NCI-H526 (cell line): ENCODE data around the gene NR5A2.
"Not testable (repeated sequence)": the region's sequence is repeated elsewhere in the genome, so short reads cannot be mapped to it uniquely, and the experiment has no call there.

Source experiments
- DNase-seq, 2 experiments: peaks; one replicate each; lab custom pipeline; 2025; lab: John Stamatoyannopoulos, UW

The NR5A2 gene

DNA sequence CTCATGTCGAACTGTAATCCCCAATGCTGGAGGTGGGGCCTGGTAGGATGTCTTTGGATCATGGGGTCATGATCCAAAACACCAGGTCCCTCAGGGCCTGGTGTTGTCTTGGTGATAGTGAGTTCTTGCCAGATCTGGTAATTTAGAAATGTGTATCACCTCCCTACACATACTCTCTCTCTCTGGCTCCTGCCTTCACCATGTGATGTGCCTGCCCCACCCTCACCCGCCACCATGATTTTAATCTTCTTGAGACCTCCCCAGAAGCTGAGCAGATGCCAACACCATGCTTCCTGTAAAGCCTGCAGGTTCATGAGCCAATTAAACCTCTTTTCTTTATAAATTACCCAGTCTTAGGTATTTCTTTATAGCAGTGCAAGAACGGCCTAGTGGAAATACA, 136.4 kb downstream of the NR5A2 start:
- DNase-seq, result no peak

DNA sequence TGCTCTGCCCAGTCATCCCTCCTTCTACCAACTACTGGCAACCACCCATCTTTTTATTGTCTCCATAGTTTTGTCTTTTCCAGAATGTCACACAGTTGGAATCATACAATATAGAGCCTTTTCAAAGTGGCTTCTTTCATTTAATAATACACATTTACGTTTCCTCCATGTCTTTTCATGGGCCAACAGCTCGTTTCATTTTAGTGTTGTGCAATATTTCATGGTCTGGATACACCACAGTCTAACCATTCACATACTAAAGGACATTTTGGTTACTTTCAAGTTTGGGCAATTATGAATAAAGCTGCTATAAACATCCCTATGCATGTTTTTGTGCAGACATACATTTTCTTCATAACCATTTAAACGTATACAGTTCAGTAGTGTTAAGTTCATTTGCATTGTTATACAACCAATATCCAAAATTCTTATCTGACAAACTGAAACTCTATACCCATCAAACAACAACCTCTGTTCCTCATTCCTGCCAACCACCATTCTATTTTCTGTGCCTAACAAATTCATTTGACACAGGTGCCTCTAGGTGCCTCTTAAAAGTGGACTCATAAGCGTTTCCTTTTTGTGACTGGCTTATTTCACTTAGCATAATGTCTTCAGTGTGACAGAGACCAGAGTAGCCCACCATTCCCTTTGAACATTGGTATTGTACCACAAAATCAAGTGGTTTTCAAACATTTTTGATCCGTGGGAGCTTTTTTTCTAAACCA, 138.1 kb downstream of the NR5A2 start:
- DNase-seq, result no peak

DNA sequence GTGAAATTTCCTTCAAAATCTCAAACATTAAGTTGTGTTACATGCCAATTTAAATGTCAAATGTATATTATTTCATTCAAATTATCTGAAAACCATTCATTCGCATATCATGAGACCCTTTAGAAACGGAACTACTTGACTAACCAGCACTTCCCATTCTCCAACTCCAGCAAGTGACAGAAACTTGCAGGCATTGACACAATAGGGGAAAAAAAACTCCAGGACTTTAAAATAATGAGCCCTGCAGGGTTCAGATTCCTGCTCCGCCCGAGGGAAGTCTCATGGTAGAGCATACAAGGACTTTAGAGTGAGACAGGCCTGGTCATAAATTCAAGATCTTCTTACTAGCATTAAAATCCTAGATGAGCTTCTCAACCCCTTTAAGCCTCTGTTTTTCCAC, 138.9 kb downstream of the NR5A2 start:
- no peak for DNase-seq

GRCh38 chr1:200168926-200169325, 141.4 kb downstream of the NR5A2 start:
- DNase-seq, result no peak

DNA sequence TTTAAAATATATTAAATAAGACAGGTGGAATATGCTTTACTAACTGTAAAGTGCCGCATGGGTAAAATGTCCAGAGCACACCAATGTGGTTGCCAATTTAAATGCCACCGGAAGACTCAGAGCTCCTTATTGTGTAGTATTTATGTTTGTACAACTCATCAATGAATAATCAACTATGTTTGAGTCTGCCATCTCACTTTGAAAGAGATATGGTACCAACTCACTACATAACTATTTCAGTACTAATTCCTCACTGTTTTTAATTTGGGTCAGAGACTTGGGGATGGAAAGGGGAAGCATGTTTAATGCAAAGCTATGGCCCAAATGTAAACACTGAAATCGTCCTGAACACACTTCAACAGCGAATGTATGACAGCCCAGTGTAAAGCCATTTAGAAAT, 144.8 kb downstream of the NR5A2 start:
- DNase-seq, result no peak

DNA sequence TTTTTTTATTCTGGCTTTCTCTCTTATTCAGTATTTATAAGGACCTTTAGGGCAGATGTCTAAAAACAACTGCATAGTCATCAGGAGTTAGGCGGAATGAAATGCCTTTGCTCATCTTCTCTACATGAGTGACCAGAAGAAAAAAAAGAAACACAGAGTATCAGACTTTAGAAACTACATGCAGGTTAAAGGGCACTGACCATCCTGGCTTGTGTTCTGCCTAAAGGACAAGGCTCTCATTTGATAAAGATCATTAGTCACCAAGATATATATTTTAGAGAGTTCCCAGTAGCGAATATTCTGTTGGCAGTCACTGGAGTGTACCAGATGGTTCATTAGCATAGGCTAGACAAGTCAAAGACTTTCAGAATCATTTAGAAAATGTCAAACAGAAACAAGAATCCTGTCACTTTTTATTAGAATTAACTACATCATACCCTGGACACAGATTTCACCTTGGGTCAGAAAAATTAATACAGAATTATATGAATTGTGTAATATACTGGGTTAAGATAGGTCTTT, 145.6 kb downstream of the NR5A2 start:
- DNase-seq, result no peak

DNA sequence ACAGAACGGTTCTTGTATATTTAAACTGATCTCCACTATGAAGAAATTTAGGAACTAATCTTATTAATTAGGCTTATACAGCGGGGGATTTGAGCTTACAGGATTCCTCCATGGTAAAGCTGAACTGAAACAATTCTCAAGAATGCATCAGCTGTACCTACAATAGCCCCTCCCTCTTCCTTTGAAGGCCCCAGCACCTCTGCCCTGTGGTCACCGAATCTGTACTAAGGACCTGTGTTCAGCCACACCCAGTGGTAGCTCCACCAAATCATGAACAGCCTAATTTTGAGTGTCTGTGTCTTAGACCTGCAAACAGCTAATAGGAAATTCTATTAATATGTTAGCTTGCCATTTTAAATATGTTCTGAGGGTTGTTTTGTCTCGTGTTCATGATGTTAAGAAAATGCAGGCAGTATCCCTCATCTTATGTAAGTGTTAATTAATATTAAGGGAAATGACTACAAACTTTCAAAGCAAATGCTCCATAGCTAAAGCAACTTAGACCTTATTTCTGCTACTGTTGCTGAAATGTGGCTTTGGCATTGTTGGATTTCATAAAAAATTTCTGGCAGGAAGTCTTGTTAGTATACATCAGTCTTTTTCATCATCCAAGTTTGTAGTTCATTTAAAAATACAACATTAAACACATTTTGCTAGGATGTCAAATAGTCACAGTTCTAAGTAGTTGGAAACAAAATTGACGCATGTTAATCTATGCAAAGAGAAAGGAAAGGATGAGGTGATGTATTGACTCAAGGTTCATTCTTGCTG, 147.2 kb downstream of the NR5A2 start:
- no peak for DNase-seq

DNA sequence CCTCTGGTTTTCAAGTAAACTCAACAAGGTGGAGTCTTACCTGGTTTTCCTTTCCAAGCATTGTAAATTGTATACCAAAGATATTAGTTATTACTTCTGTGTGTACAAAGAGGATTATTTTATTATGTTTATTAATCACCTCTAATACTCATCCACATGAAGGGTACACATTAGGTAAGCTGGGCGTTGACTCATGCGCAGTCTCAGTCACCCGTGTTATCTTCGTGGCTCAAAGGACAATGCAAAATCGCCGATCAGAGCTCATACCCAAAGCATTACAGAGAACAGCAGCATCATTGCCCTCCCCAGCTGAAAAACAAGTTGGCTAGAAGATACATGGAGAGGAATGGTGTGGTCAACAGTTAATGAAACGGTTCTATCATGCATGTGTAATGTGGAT, 148.7 kb downstream of the NR5A2 start:
- no peak for DNase-seq

DNA sequence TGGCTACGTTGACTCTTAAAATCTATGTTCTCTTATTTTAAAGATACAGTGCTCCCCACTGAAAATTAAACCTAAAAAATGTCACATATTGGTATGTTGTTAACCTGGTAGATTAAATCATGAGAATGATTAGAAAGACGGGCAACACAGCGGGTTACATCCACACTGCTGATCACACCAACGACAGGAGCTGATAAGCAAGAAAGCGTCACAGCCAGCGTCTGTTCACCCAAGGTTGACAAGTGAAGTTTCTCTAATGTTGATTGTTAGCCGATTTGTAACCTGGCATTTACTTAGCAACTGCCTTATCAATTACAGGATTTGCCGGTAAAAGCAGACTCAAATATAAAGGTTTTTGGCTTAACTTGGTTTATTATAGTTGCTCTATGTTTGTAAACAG, 149.3 kb downstream of the NR5A2 start:
- DNase-seq, result no peak

DNA sequence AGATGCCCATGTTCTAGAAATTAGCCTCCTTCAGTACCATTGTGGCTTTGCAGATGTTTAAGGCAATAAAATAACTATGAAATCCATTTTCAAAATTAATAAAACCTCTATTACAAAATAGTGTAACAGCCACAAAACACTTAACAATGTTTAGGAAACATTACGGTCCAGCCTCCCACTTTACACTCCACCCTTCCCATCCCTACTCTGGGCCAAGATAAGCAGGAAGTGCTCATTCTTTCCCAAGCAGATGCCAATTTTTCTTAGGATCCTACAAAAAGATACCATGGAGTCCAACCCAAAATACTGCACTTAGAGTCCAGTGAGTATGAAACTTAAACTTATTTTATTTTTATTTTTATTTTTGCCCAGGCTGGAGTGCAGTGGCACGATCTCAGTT, 150.8 kb downstream of the NR5A2 start:
- DNase-seq, result no peak

DNA sequence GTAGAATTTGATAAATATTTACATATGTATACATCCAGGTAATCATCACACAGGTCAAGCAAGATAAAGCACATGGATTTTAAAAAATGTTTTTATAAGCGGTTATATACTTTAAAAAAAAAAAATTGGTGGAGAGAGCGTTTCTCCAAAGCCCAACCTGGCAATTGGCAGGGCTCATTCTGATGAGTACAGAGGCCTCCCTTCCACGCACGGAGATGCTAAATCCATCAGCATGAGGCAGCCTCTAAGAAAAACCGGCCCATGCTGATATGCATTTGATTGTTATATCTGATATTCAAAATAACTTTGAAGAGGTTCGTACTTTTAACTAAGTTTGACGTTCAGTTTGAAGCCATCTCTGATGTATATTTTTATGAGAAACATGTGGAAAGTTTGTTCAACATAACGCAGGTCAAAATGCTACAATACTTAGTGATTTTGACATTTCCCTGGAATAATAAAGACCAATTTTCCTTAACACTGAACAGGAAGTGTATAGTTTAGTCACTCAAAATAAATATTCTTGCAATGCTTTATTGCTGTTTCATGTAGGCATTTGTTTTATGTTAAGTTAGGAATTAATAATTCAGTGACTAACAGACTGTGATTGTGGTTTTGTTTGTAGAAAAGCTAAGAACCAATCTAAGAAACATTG, 151.7 kb downstream of the NR5A2 start:
- peak in 1 of 2 experiments; percentile 6 for DNase-seq

- DNase-seq, result no peak
These were observed 152.3 kb downstream of the NR5A2 start for GRCh38 chr1:200179781-200180160.

GRCh38 chr1:200180821-200181220, 153.3 kb downstream of the NR5A2 start:
- no peak for DNase-seq

GRCh38 chr1:200181861-200182260, 154.4 kb downstream of the NR5A2 start:
- DNase-seq, result no peak

GRCh38 chr1:200182701-200183100, 155.2 kb downstream of the NR5A2 start:
- no peak for DNase-seq

DNA sequence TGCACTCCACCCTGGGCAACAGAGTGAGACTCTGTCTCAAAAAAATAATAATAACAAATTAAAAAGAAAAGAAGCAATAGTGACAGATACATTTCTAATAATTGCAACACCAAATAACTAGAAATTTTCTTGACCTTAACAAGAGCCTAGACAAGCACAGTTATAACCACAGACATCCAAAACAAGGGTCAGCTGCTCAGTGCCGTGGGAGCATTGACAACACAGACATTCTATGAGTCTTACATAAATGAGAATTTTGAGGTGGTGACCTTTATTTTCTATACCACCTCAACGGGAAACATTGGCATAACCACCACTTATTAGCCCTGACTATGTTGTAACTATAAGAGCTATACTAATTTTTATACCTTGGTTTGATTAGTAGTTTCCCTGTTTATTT, 156.1 kb downstream of the NR5A2 start:
- no peak for DNase-seq

GRCh38 chr1:200184196-200184595, 156.7 kb downstream of the NR5A2 start:
- DNase-seq, result no peak

DNA sequence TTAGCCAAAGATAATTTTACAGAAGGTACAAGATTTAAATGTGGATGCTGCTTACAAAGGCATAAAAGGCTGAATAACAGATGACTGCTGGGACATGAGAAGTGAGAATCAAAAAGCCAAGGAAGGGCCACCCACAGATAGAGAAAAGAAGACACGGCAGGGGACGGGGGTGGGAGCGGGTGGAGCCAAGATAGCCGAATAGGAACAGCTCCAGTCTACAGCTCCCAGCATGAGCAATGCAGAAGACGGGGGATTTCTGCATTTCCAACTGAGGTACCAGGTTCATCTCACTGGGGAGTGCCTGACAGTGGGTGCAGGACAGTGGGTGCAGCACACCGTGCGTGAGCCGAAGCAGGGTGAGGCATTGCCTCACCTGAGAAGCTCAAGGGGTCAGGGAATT, 157.7 kb downstream of the NR5A2 start:
- DNase-seq, result not testable (repeated sequence)

DNA sequence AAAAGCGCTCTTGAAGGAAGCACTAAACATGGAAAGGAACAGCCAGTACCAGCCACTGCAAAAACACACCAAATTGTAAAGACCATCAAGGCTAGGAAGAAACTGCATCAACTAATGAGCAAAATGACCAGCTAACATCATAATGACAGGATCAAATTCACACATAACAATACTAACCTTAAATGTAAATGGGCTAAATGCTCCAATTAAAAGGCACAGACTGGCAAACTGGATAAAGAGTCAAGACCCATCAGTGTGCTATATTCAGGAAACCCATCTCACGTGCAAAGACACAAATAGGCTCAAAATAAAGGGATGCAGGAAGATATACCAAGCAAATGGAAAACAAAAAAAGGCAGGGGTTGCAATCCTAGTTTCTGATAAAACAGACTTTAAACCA, 159.8 kb downstream of the NR5A2 start:
- DNase-seq, result not testable (repeated sequence)

- no peak for DNase-seq
These were observed 164.5 kb downstream of the NR5A2 start for GRCh38 chr1:200191993-200192392.

DNA sequence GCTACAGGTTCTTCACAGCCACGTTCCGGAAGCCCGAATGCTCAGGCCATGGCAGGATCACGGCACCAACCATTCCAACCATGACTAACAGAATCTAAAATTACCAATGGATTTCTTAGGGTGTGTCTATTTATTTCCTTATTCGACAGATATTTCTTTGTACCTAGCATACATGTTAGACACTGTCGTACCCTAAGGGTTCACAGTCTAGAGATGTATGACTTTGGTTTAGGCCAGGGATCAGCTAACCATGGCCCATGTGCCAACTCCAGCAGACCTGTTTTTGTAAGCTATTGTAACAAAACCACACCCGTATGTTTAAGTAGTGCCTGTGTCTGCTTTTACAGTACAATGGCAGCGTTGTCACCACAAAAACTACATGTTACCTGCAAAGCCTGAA, 167.0 kb downstream of the NR5A2 start:
- no peak for DNase-seq

GRCh38 chr1:200198236-200198635, 170.7 kb downstream of the NR5A2 start:
- DNase-seq, result no peak
